Measurements from ENCODE around the gene AP1G1. TPM values are rescaled to one million over a fixed set of nuclear protein-coding genes. Genes with fewer than 3 reads are reported as not detected.

Gene AP1G1
- total RNA-seq, 4 donors from 2014 or later: 104 to 270 (median 121) TPM

- Histone ChIP-seq H3K36me3 (no peaks in the 10 kb centered on the region), H3K9me3 (no peaks in the 10 kb centered on the region), H3K4me3 (no peak overlapping the region), H3K27ac (peak overlapping the region; percentile 72 to 77 (median 73)), H3K27me3 (no peaks in the 10 kb centered on the region), H3K4me1 (peaks cover 3 to 30% (median 22%) of the 10 kb centered on the region in 4 donors)
- TF ChIP-seq EP300 (IDR thresholded peaks at IDR 0.05; ENCODE audit: low read depth) (no peak), POLR2AphosphoS5 (IDR thresholded peaks at IDR 0.05) (peak in 1 of 3 donors; percentile 8)
- 25 to 36% methylated on average over 2 of the region's 2 CpGs for WGBS, 2 donors (ENCODE audit: low coverage in 1 of 2)
- in situ Hi-C loops (cut with MboI; ENCODE audit: low pct_ligation_motif_present in 1 of 4, low pct_unique_long_range_greater_than_20kb in 1 of 4, low sequenced_read_pairs in 3 of 4): no loop called here
- no peak for DNase-seq
- intact Hi-C loops (cut with DNase I; ENCODE audit: low total_unique reads): no loop called here
Observed at GRCh38 chr16:71709229-71709781, 99.3 kb downstream of the AP1G1 start.

GRCh38 chr16:71708696-71709095 is 99.9 kb downstream of the AP1G1 start:
- Histone ChIP-seq H3K27ac (peak overlapping the region; percentile 59 to 77 (median 68)), H3K27me3 (no peaks in the 10 kb centered on the region), H3K9me3 (no peaks in the 10 kb centered on the region), H3K36me3 (no peaks in the 10 kb centered on the region), H3K4me1 (peaks cover 3 to 30% (median 22%) of the 10 kb centered on the region in 4 donors), H3K4me3 (no peak overlapping the region)
- in situ Hi-C loops (cut with MboI; ENCODE audit: low pct_ligation_motif_present in 1 of 4, low pct_unique_long_range_greater_than_20kb in 1 of 4, low sequenced_read_pairs in 3 of 4): no loop called here
- no peak for TF ChIP-seq POLR2AphosphoS5 (IDR thresholded peaks at IDR 0.05)
- TF ChIP-seq POLR2A (IDR thresholded peaks at IDR 0.05): no peak
- TF ChIP-seq EP300 (IDR thresholded peaks at IDR 0.05; ENCODE audit: low read depth): no peak
- no peak for TF ChIP-seq CTCF (IDR thresholded peaks at IDR 0.05)
- intact Hi-C loops (cut with DNase I; ENCODE audit: low total_unique reads): no loop called here
- WGBS, 2 donors (ENCODE audit: low coverage in 1 of 2): 97% methylated on average over 2 of the region's 2 CpGs; no CpG with 5 or more reads in 1 of the 2 donors
- DNase-seq: no peak

- Histone ChIP-seq H3K4me1 (peaks cover 3 to 30% (median 22%) of the 10 kb centered on the region in 4 donors), H3K9me3 (no peaks in the 10 kb centered on the region), H3K27ac (peak overlapping the region; percentile 59 to 77 (median 68)), H3K36me3 (no peaks in the 10 kb centered on the region), H3K4me3 (no peak overlapping the region), H3K27me3 (no peaks in the 10 kb centered on the region)
- WGBS, 2 donors (ENCODE audit: low coverage in 1 of 2): 93% methylated on average over 7 of the region's 7 CpGs; no CpG with 5 or more reads in 1 of the 2 donors
- no peak for TF ChIP-seq POLR2AphosphoS5 (IDR thresholded peaks at IDR 0.05)
- no peak for TF ChIP-seq CTCF (IDR thresholded peaks at IDR 0.05)
- no peak for TF ChIP-seq POLR2A (IDR thresholded peaks at IDR 0.05)
- TF ChIP-seq EP300 (IDR thresholded peaks at IDR 0.05; ENCODE audit: low read depth): no peak
- in situ Hi-C loops (cut with MboI; ENCODE audit: low pct_ligation_motif_present in 1 of 4, low pct_unique_long_range_greater_than_20kb in 1 of 4, low sequenced_read_pairs in 3 of 4): no loop called here
- DNase-seq: no peak
- intact Hi-C loops (cut with DNase I; ENCODE audit: low total_unique reads): no loop called here
Observed at GRCh38 chr16:71707199-71707598, 101.4 kb downstream of the AP1G1 start.

GRCh38 chr16:71706046-71706445 is 102.6 kb downstream of the AP1G1 start:
- no peaks in the 10 kb centered on the region for H3K27me3 ChIP-seq
- H3K36me3 ChIP-seq: peaks cover 0 to 6% (median 0%) of the 10 kb centered on the region in 4 donors
- no peak for DNase-seq
- no peak overlapping the region for H3K27ac ChIP-seq
- H3K4me3 ChIP-seq: no peak overlapping the region
- peaks cover 3 to 30% (median 22%) of the 10 kb centered on the region in 4 donors for H3K4me1 ChIP-seq
- 91% methylated on average over 2 of the region's 2 CpGs; no CpG with 5 or more reads in 1 of the 2 donors for WGBS, 2 donors (ENCODE audit: low coverage in 1 of 2)
- intact Hi-C loops (cut with DNase I; ENCODE audit: low total_unique reads) (no loop called here), in situ Hi-C loops (cut with MboI; ENCODE audit: low pct_ligation_motif_present in 1 of 4, low pct_unique_long_range_greater_than_20kb in 1 of 4, low sequenced_read_pairs in 3 of 4) (no loop called here)
- no peak for TF ChIP-seq CTCF (IDR thresholded peaks at IDR 0.05)
- H3K9me3 ChIP-seq: no peaks in the 10 kb centered on the region

GRCh38 chr16:71703333-71703732 is 105.3 kb downstream of the AP1G1 start:
- Histone ChIP-seq H3K9me3 (no peaks in the 10 kb centered on the region), H3K36me3 (peaks cover 0 to 6% (median 0%) of the 10 kb centered on the region in 4 donors), H3K27ac (no peak overlapping the region), H3K4me1 (peaks cover 3 to 13% (median 12%) of the 10 kb centered on the region in 4 donors), H3K27me3 (no peaks in the 10 kb centered on the region), H3K4me3 (no peak overlapping the region)
- 86 to 88% methylated on average over 1 of the region's 1 CpG for WGBS, 2 donors (ENCODE audit: low coverage in 1 of 2)
- in situ Hi-C loops (cut with MboI; ENCODE audit: low pct_ligation_motif_present in 1 of 4, low pct_unique_long_range_greater_than_20kb in 1 of 4, low sequenced_read_pairs in 3 of 4): no loop called here
- no peak for TF ChIP-seq CTCF (IDR thresholded peaks at IDR 0.05)
- TF ChIP-seq EP300 (IDR thresholded peaks at IDR 0.05; ENCODE audit: low read depth): no peak
- no peak for TF ChIP-seq POLR2AphosphoS5 (IDR thresholded peaks at IDR 0.05)
- TF ChIP-seq POLR2A (IDR thresholded peaks at IDR 0.05): no peak
- intact Hi-C loops (cut with DNase I; ENCODE audit: low total_unique reads): no loop called here
- DNase-seq: no peak
